ENCODE results near the gene POMGNT2.

POMGNT2 gene

GRCh38 chr3:43102773-43103480 is 3.0 kb downstream of the POMGNT2 start:
- DNase-seq (ENCODE audit: low read depth) = no peak

GRCh38 chr3:43098761-43099160 is 7.1 kb downstream of the POMGNT2 start:
- no peak for DNase-seq (ENCODE audit: low read depth)

- no peak for DNase-seq (ENCODE audit: low read depth)
Observed at GRCh38 chr3:43097400-43098080, 8.3 kb downstream of the POMGNT2 start.

- no peak for DNase-seq (ENCODE audit: low read depth)
Observed at GRCh38 chr3:43096761-43097160, 9.1 kb downstream of the POMGNT2 start.

- no peak for DNase-seq (ENCODE audit: low read depth)
Observed at GRCh38 chr3:43095370-43095769, 10.5 kb downstream of the POMGNT2 start.

- no peak for DNase-seq (ENCODE audit: low read depth)
Observed at GRCh38 chr3:43094851-43095250, 11.0 kb downstream of the POMGNT2 start.

DNA sequence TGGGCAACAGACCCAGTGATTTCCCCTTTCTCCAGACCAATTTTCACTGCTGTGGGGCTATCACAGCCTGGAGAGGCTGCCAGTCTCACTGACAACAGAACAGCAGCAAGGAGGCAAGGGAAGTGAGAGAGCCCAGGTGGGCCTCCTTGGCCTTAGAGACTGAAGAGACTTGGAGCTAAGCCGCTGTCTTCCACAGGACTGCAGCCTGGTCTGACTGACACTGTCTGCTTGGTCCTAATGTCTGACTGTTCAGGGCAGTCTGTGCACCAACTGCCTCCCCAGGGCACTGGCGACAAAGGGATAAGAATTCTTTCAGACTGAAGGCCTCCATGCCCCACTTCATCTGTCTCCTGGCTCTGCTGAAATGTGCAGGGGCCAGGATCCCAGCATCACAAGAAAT is 11.5 kb downstream of the POMGNT2 start:
- no peak for DNase-seq (ENCODE audit: low read depth)

DNA sequence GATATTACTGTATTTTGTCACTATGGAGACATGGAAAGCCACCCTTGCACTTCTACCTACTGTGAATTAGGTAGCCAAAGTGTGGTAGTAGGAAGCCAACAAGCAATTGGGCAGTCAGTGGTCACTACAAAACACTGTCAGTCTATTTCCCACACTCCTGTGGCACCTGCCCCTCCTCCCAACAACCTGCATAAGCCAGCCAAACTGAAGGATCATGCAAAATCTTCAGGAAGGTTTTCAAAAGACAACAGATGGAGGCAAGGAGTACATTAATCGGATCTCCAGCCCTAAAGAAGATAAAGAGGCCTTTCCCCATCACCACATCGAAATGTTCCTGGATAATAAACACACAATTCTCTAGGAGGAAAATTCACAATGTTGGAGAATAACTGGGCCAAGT is 11.9 kb downstream of the POMGNT2 start:
- DNase-seq (ENCODE audit: low read depth) = no peak

GRCh38 chr3:43093006-43093405 is 12.9 kb downstream of the POMGNT2 start:
- DNase-seq (ENCODE audit: low read depth) = no peak

GRCh38 chr3:43091481-43091880 is 14.4 kb downstream of the POMGNT2 start:
- no peak for DNase-seq (ENCODE audit: low read depth)

DNA sequence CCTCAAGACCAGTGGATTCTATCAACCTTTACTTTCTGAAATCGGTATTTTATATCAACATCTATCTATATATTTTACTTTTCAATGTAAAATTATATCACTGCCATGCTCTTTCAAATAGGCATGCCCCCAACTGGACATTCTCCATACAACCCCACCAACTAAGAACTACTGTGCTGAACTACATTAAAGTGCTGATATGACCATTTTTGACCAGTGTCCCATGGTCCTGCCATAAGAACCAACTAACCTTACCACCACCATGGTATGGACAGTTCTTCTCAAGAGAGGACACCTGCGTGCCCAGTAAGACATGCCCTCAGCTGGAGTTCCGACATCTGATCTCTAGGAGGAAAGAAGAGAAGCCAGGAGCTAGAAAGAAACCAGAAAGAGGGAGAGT is 15.6 kb downstream of the POMGNT2 start:
- DNase-seq (ENCODE audit: low read depth) = no peak

GRCh38 chr3:43089081-43089480 is 16.8 kb downstream of the POMGNT2 start:
- no peak for DNase-seq (ENCODE audit: low read depth)

DNA sequence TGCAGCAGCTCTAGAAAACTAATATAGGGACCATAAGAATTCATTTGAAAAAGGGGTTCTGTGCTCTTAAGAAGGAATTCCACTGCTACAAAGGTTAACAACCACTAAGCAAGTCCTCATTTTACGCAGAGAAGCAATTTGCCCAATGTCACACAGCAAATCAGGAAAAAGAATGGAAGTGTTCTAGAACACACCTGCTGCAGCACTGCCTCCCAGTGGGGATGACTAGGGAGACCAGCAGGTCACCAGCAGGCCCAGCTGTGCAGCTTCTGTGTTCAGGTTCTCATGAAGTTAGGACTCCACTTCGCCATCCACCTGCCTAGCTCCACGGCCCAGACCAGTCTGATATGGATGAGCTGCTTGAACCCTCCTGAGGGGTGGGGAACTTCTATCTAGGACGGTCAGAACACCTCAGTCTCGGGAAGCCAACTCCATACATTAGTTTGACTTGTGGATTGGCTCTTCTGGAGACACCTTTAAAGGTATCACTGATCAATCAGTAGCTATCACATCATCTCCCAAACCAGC is 18.6 kb downstream of the POMGNT2 start:
- no peak for DNase-seq (ENCODE audit: low read depth)

- DNase-seq (ENCODE audit: low read depth) = no peak
Observed at GRCh38 chr3:43086460-43087165, 19.3 kb downstream of the POMGNT2 start.

GRCh38 chr3:43082457-43082856 is 23.4 kb downstream of the POMGNT2 start:
- no peak for DNase-seq (ENCODE audit: low read depth)

DNA sequence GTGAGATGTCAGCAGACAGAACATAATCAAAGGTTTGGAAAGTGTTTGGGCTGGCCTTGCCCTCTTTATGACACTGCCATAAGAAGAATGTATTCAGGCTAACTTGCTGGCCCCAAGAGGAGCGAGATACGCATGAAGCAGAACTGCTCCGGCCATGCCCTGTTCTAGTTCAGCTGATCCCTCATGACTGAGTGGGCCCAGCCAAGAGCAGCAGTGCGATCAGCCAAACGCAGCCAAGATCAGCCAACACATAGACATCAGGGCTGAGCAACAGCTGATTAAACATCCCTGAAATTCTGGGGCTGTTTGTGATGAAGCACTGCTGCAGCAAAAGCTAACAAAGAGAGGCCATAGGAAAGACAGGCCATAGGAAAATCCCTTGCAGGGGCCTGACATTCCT is 24.1 kb downstream of the POMGNT2 start:
- DNase-seq (ENCODE audit: low read depth) = no peak

GRCh38 chr3:43080726-43081568 is 24.9 kb downstream of the POMGNT2 start:
- no peak for DNase-seq (ENCODE audit: low read depth)

DNA sequence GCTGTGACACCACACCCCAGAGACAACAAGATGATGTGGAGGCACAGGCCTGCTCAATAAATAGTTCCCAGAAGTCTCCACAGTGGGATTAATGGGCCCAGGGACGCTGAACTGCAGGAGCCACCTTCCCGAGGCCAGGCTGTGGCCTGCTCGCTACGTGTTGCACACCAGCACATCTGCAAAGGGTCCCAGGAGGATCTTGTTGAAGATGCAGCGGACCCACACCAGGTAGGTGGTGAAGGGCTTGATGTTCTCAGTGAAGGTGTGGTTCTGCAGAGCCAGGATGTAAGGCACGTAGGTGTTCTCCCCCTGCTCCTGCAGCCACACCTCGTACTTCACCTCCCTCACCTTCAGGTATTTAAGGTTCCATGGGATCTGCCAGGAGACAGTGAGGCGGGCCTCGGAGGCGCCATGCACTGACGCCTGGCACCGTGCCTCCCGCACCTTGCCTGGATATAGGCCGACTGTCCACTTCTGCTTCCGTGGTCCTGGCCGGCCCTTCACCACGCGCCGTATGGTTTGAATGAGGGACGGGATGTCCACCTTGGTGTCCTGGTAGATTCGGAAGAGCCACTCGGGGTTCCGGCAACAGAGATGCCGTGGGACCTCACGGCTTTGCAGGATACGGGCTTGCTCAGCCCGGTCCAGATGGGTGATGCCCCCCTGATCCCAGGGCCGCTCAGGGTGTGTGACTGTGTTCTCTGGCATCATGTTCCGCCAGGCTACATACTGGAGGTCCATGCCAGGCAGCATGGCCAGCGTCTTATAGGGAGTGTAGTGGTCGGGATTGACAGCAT is 26.1 kb downstream of the POMGNT2 start:
- DNase-seq (ENCODE audit: low read depth) = no peak

DNA sequence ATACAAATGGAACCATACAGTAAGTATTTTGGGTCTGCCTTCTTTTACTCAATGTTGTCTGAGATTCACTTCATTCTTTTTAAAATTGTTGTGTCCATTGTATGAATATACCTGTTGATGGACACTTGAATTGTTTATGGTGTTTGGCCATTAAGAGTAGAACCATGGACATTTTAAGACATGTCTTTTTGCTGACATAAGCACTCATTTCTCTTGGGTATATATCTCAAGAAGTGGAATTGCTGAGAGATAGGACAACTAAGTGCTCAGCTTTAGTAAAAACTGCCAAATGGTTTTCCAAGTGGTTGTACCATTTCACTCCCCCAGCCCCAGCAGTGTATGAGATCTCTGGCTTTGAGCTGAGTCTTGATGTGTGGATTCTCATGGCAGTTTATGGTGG is 28.2 kb downstream of the POMGNT2 start:
- DNase-seq (ENCODE audit: low read depth) = no peak

GRCh38 chr3:43077261-43077660 is 28.6 kb downstream of the POMGNT2 start:
- DNase-seq (ENCODE audit: low read depth) = no peak

- no peak for DNase-seq (ENCODE audit: low read depth)
Observed at GRCh38 chr3:43076857-43077256, 29.0 kb downstream of the POMGNT2 start.
